ENCODE data around the gene RGP1. TPM values are rescaled to one million over a fixed set of nuclear protein-coding genes. Genes with fewer than 3 reads are reported as not detected.

The RGP1 gene
- polyA plus RNA-seq, 10 donors: 16.9 to 20.5 (median 19.3) TPM

DNA sequence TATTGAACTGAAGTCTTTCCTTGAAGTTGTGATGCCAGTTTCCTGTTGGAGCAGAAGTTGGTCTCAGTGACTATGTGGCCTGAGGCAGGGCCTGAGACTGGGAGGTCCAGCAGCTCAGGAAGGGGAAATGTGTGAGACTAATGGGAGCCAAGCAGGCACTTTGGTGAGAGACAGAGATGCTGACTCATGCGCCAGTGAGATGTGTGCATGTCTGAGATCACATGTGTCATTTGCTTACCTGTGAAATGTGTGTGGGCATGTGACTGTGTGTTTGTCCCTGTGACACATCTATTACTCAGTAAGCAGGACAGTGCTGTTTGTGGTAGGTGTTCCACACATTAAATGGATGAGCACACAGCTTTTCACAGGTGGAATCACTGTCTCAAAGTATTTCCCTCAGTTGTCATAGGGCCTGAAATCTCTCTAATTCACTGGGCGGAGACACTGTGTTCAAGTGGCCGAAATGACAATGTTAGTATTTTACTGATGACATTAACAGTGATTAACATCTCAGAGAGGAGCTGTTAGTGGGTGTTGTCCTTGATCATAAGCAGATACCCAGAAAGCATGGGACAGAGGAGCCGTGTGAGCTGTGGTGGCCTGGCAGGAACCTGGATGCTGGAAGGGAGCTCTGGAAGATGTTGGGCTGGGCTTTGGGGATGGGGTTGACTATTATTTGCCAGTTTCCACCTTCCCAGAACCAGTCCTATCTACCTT is 49.7 kb downstream of the RGP1 start:
- DNase-seq: no peak

DNA sequence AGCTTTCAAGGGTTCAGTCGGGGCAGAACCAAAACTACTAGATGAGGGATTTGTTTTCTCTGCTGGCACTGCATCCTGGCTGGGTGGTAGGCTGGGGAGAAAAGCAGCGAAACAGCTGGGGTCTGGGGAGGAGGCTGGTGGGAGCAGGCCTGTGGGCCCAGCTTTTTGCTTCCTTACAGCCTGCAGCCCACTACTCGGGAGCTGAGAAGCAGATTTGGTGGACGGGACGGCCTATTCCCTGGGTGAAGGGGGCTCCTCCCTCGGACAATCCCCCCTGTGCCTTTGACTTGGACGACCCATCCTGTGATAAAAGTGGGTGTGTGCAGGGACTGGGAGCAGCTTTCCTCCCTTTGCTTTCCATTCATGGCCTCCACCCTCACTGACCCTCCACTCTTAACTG is 51.4 kb downstream of the RGP1 start:
- no peak for DNase-seq

DNA sequence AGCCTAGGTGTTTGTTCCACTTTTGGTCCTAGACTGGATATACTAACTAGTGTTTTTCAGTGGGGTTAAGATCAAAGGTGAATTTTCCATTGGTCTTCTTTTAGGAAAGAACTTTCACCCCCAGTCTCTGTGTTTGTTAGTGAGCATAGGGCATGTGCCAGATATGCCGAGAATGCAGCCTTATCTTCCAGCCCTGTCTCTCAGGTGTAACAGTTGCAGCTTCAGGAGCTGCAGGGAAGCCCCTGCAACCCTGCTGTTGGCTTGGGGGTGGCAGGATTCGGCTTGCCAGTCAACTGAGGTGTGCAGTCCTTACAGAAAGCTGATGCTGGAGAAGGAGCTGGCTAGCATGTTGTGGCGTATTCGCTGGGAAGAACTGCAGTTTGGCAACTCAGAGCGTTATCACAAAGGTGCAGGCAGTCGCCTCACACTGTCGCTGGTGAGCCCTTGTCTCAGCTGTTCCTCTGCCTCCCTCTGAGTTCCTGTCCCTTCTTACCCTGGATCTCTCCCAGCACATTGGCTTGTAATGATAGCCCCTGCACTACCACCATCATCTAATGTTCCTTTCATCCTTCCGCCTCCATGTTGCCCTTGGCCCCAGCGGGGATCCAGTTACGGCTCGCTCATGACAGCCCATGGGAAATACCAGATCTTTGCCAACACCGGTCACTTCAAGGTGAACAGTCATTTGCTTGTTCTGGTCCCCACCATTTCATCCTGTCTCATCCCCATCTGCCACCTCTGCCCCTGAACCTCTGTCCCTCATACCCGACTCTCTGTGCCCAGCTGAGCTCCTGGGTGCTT is 52.4 kb downstream of the RGP1 start:
- DNase-seq: no peak

DNA sequence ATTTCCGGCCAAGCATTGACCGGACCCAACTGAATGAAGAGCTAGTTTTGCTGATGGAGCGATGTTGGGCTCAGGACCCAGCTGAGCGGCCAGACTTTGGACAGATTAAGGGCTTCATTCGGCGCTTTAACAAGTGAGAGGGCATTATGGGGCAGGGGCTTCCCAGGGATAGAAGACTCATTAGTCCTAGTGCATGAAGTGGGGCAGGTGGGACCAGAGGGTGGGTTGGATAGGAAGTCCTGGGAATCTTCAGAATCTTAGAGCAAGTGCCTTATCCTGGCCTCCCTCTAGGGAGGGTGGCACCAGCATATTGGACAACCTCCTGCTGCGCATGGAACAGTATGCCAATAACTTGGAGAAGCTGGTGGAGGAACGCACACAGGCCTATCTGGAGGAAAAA is 57.0 kb downstream of the RGP1 start:
- DNase-seq: no peak

Other genes with a start within 250 kb of the RGP1 start
- 10 to 100 TPM; 30.3 to 41.7 (median 33.7) TPM for gene TESK1, start 144.0 kb upstream of the RGP1 start, polyA plus RNA-seq (ENCODE audit: insufficient read length in 10 of 10)
- gene CD72, start 130.9 kb upstream of the RGP1 start, polyA plus RNA-seq (ENCODE audit: insufficient read length in 10 of 10): 1 to 10 TPM; 1.1 to 3.1 (median 1.7) TPM
- 1 to 10 TPM in 1 of 10 donors, under 1 TPM in 5, not detected in 4; 0.15 to 2.5 (median 0.33) TPM for gene SIT1, start 98.4 kb upstream of the RGP1 start, polyA plus RNA-seq (ENCODE audit: insufficient read length in 10 of 10)
- 1 to 10 TPM in 1 of 10 donors, not detected in 9; 7.1 TPM for gene RMRP, start 91.3 kb upstream of the RGP1 start, polyA plus RNA-seq (ENCODE audit: insufficient read length in 10 of 10)
- 10 to 100 TPM; 13.8 to 23.0 (median 17.6) TPM for gene CCDC107, start 91.0 kb upstream of the RGP1 start, polyA plus RNA-seq (ENCODE audit: insufficient read length in 10 of 10)
- gene ARHGEF39, start 84.1 kb upstream of the RGP1 start, polyA plus RNA-seq (ENCODE audit: insufficient read length in 10 of 10): 1 to 10 TPM; 2.6 to 6.7 (median 5.2) TPM
- gene CA9, start 75.4 kb upstream of the RGP1 start, polyA plus RNA-seq (ENCODE audit: insufficient read length in 10 of 10): 1 to 10 TPM in 1 of 10 donors, under 1 TPM in 8, not detected in 1; 0.42 to 1.6 (median 0.82) TPM
- 1,000 to 10,000 TPM; 4,673 to 8,611 (median 7,912) TPM for gene TPM2, start 59.4 kb upstream of the RGP1 start, polyA plus RNA-seq (ENCODE audit: insufficient read length in 10 of 10)
- 100 to 1,000 TPM in 6 of 10 donors, 10 to 100 TPM in 4; 96.0 to 136 (median 108) TPM for gene TLN1, start 17.1 kb upstream of the RGP1 start, polyA plus RNA-seq (ENCODE audit: insufficient read length in 10 of 10)
- 10 to 100 TPM; 20.9 to 29.3 (median 25.4) TPM for gene CREB3, start 16.6 kb upstream of the RGP1 start, polyA plus RNA-seq (ENCODE audit: insufficient read length in 10 of 10)
- 10 to 100 TPM; 41.8 to 88.0 (median 62.3) TPM for gene GBA2, start 59 bp upstream of the RGP1 start, polyA plus RNA-seq (ENCODE audit: insufficient read length in 10 of 10)
- 1 to 10 TPM in 3 of 10 donors, not detected in 7; 1.3 to 1.6 (median 1.4) TPM for gene MSMP, start 5.0 kb downstream of the RGP1 start, polyA plus RNA-seq (ENCODE audit: insufficient read length in 10 of 10)
- gene NPR2, start 42.3 kb downstream of the RGP1 start, polyA plus RNA-seq (ENCODE audit: insufficient read length in 10 of 10): 10 to 100 TPM; 21.0 to 31.5 (median 25.8) TPM
- 1 to 10 TPM; 1.1 to 3.5 (median 1.8) TPM for gene SPAG8, start 63.0 kb downstream of the RGP1 start, polyA plus RNA-seq (ENCODE audit: insufficient read length in 10 of 10)
- 10 to 100 TPM; 23.9 to 33.1 (median 30.3) TPM for gene HINT2, start 65.8 kb downstream of the RGP1 start, polyA plus RNA-seq (ENCODE audit: insufficient read length in 10 of 10)
- under 1 TPM in 8 of 10 donors, not detected in 2; 0.08 to 0.52 (median 0.21) TPM for gene FAM221B, start 79.4 kb downstream of the RGP1 start, polyA plus RNA-seq (ENCODE audit: insufficient read length in 10 of 10)
- 10 to 100 TPM; 14.0 to 21.2 (median 18.4) TPM for gene TMEM8B, start 79.9 kb downstream of the RGP1 start, polyA plus RNA-seq (ENCODE audit: insufficient read length in 10 of 10)
- gene OR13J1, start 121.1 kb downstream of the RGP1 start, polyA plus RNA-seq (ENCODE audit: insufficient read length in 10 of 10): under 1 TPM in 1 of 10 donors, not detected in 9; 0.12 TPM
- gene HRCT1, start 156.9 kb downstream of the RGP1 start, polyA plus RNA-seq (ENCODE audit: insufficient read length in 10 of 10): 1 to 10 TPM in 8 of 10 donors, under 1 TPM in 2; 0.74 to 2.6 (median 1.7) TPM
- 1 to 10 TPM; 1.0 to 2.9 (median 1.7) TPM for gene SPAAR, start 160.2 kb downstream of the RGP1 start, polyA plus RNA-seq (ENCODE audit: insufficient read length in 10 of 10)
- gene OR2S2, start 208.9 kb downstream of the RGP1 start, polyA plus RNA-seq (ENCODE audit: insufficient read length in 10 of 10): under 1 TPM in 3 of 10 donors, not detected in 7; 0.24 to 0.31 (median 0.27) TPM

Measured in muscle of back (tissue), 11 donors.